Subcutaneous adipose tissue (tissue), 4 donors: ENCODE data around the gene HK1. TPM values are rescaled to one million over a fixed set of nuclear protein-coding genes. Genes with fewer than 3 reads are reported as not detected.

ENCODE experiments used
- total RNA-seq, 4 donors: library from RNA; depleted of rRNA; stranded (reverse); fragments of >200 nt; gene quantifications; one replicate each; pipeline ENCODE4 v1.1.0, GENCODE V29; 2016
- TF ChIP-seq, protein P1 (sequence below): fragments of 450-650 bp; IDR thresholded peaks from one replicate; pipeline ENCODE4 v1.5.1; 2016; ENCODE audit warnings: low read depth, mild to moderate bottlenecking, control low read depth, antibody characterized with exemption, moderate library complexity

The HK1 gene
- total RNA-seq = 10 to 100 TPM; 54.4 to 72.2 (median 57.8) TPM

DNA sequence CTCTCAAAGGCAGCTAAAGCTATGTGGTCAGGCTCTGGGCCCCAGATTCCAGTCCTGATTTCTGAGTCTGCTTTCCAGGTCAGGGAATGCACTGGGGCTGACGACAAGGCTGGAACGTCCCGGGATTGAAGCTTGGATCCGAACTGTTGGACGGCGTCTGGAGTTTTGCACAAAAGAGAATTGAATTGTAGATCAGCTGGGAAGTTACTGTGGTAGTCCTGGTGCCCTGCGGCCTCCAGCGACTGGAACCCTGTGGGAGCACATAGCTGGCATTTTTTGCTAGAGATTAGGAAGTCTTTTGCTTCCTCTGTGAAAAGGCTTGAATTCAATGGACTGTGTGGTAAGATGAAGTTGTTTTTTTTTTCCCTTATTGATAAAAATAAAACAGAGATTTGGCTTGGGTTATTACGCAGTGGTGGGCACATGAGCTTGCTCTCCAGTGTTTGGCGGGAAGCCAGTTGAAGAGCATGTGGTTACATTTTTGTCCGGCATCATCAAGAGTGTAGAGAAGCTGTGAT is at the start of gene HK1:
HK1 (plus strand) TSS at position 51 of the 518 bp plus-strand sequence.
- TF ChIP-seq, protein P1, sequence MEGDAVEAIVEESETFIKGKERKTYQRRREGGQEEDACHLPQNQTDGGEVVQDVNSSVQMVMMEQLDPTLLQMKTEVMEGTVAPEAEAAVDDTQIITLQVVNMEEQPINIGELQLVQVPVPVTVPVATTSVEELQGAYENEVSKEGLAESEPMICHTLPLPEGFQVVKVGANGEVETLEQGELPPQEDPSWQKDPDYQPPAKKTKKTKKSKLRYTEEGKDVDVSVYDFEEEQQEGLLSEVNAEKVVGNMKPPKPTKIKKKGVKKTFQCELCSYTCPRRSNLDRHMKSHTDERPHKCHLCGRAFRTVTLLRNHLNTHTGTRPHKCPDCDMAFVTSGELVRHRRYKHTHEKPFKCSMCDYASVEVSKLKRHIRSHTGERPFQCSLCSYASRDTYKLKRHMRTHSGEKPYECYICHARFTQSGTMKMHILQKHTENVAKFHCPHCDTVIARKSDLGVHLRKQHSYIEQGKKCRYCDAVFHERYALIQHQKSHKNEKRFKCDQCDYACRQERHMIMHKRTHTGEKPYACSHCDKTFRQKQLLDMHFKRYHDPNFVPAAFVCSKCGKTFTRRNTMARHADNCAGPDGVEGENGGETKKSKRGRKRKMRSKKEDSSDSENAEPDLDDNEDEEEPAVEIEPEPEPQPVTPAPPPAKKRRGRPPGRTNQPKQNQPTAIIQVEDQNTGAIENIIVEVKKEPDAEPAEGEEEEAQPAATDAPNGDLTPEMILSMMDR = no peak

DNA sequence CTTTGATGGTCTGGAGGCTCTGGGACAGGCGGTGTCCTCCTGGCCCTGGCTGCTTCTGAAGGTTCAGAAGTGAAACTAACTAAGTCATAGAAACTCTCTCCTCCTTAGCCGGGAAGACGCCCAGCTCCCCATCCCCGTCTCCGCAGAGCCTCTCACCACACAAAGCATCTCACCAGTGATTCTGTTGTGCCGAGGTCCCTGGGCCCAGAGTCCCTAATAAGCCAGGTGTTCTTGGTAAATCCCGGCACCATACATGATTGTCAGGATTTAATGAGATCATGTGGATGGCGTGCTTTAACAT is 48.7 kb upstream of the HK1 start:
- TF ChIP-seq, protein P1 = no peak

GRCh38 chr10:69230128-69230527 is 48.2 kb upstream of the HK1 start:
- TF ChIP-seq, protein P1 = no peak

GRCh38 chr10:69232252-69232651 is 46.0 kb upstream of the HK1 start:
- TF ChIP-seq, protein P1 = no peak

DNA sequence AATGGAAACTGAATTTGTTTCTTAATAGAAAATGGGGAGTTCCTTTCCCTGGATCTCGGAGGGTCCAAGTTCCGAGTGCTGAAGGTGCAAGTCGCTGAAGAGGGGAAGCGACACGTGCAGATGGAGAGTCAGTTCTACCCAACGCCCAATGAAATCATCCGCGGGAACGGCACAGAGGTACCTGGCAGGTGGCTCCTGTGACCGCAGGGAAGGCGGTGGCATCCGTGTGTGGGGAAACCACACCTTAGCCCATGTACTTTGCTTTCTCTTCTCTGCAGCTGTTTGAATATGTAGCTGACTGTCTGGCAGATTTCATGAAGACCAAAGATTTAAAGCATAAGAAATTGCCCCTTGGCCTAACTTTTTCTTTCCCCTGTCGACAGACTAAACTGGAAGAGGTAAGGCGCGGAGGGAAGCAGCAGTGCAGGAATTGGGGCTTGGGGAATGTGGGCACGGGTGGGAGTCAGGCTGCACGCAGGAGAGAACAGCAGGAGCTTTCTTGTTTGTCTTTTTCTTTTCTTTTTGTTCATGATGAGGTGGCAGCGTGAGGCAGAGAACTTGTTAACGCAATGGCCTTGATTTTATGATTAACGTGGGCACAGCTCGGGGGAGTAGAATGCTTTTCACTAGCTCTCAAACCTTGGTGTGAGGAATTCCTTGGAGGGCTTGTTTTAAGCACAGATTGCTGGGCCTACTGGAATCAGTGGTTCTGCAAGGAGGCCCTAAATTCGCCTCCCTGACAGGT is 45.4 kb upstream of the HK1 start:
- TF ChIP-seq, protein P1 = no peak

GRCh38 chr10:69234447-69234846 is 43.8 kb upstream of the HK1 start:
- TF ChIP-seq, protein P1 = no peak

- TF ChIP-seq, protein P1 = no peak
Measured at GRCh38 chr10:69237528-69238159, 40.7 kb upstream of the HK1 start.
